Mesodermal cell (in vitro differentiated cells): ENCODE measurements around the gene UHRF1.
"Not testable (repeated sequence)": the region's sequence is repeated elsewhere in the genome, so short reads cannot be mapped to it uniquely, and the experiment has no call there.

Experiments used
- H3K27ac ChIP-seq: 2 replicates; pipeline ENCODE4 v1.7.0; 2013; ENCODE audit warnings: mild to moderate bottlenecking, low read depth, low read length, moderate library complexity; ENCODE audit not compliant: severe bottlenecking
- H3K36me3 ChIP-seq: 2 replicates; pipeline ENCODE4 v1.7.1; 2013; ENCODE audit warnings: mild to moderate bottlenecking, low read length, moderate library complexity; ENCODE audit not compliant: control insufficient read depth, insufficient read depth
- H3K4me1 ChIP-seq: one replicate; pipeline ENCODE4 v1.7.1; 2013; ENCODE audit warnings: mild to moderate bottlenecking, low read length; ENCODE audit not compliant: insufficient read depth, control insufficient read depth, poor library complexity, severe bottlenecking
- H3K4me3 ChIP-seq: 2 replicates; pipeline ENCODE4 v1.7.0; 2013; ENCODE audit warnings: low read length, control low read depth, mild to moderate bottlenecking; ENCODE audit not compliant: insufficient read depth, poor library complexity, severe bottlenecking; ENCODE audit errors: extremely low read depth
- H3K9me3 ChIP-seq: 2 replicates; pipeline ENCODE4 v1.7.1; 2013; ENCODE audit warnings: mild to moderate bottlenecking, low read length, moderate library complexity; ENCODE audit not compliant: control insufficient read depth
- WGBS, 2 experiments: methylation state at CpG; one replicate each; pipeline ENCODE4 v1.1.5; 2013; ENCODE audit warnings: missing lambda C conversion rate in 2 of 2; ENCODE audit not compliant: insufficient coverage in 2 of 2; 5-methylcytosine and 5-hydroxymethylcytosine counted together

UHRF1 gene

DNA sequence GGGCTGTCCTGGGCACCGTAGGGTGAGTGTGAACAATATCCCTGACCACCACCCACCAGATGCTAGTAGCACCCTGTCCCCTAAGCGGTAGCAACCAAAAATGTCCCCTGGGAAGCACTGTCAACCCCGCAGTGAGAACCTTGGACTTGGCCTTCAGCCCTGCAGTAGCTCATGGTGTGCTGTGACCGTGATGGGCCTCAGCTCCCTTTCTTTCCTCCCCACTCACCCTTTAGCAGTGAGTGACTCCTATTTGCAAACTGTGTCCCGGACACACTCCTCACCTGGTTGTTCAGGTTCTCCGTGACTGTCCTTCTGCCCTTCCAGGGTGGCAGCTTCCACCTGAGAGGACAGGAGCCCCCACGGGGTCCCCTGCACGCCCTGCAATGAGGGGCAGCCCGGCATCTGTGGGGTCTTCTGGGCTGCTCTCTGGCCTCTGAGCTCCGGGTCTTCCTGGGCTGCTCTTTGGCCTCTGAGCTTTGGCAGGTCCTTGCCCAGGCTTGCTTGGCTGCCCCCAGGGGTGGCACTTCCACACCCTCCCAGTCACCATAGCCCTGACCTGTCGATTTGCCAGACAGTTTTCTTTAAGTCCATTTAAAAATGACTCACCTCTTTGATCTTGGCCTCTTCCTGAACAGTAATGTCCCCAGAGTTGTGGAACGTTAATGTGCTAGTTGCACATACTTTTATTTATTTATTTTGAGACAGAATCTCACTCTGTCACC, 63.4 kb downstream of the UHRF1 start:
- peaks cover 9% of the 10 kb centered on the region for H3K36me3 ChIP-seq
- no peaks in the 10 kb centered on the region for H3K9me3 ChIP-seq
- no peak overlapping the region for H3K4me3 ChIP-seq
- H3K4me1 ChIP-seq, result peaks cover 57% of the 10 kb centered on the region
- no peak overlapping the region for H3K27ac ChIP-seq
- WGBS, 2 experiments, result 92 to 98% methylated on average over 10 of the region's 12 CpGs

DNA sequence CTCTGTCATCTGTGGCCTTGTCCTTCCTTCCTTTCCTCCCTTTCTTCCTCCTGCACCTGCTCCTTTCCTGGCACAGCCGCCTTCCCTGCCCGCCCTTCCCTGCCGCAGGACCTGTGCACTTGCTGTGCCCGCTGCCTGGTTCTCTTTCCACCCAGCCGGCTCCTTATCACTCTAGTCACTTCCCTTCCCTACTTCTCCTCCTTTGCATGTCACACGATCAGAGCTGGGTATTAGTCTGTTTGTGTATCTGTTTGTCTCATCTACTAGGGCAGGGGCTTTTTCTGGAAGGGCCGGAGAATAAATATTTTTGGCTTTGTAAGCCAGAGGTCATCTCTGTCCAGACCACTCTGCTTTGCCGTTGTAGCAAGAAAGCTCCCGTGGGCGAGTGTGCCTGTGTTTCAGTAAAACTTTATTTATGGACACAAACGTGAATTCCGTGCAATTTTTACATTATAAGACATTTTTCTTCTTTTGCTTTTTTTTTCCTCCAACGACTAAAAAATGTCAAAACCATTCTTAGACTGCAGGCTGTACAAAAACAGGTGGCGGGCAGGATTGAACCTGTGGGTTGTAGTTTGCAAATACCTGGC, 65.7 kb downstream of the UHRF1 start:
- H3K4me3 ChIP-seq, result no peak overlapping the region
- peaks cover 15% of the 10 kb centered on the region for H3K36me3 ChIP-seq
- WGBS, 2 experiments, result 98 to 99% methylated on average over 9 to 10 of the region's 14 CpGs
- peaks cover 77% of the 10 kb centered on the region for H3K4me1 ChIP-seq
- peak overlapping the region; percentile 59 for H3K27ac ChIP-seq
- no peaks in the 10 kb centered on the region for H3K9me3 ChIP-seq

DNA sequence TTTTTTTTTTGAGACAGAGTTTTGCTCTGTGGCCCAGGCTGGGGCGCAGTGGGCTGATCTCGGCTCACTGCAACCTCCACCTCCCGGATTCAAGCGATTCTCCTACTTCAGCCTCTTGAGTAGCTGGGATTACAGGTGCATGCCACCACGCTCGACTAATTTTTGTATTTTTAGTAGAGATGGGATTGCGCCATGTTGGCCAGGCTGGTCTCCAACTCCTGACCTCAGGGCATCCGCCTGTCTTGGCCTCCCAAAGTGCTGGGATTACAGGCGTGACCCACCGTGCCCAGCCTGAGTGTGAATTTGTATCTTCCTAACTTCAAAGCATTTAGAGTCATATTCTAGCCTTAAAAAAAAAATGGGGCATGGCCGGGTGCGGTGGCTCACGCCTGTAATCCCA, 66.3 kb downstream of the UHRF1 start:
- 89 to 98% methylated on average over 6 to 12 of the region's 13 CpGs for WGBS, 2 experiments
- Histone ChIP-seq H3K36me3 (peaks cover 15% of the 10 kb centered on the region), H3K4me1 (peaks cover 74% of the 10 kb centered on the region)
- H3K27ac ChIP-seq, H3K4me3 ChIP-seq, H3K9me3 ChIP-seq: not testable (repeated sequence)

DNA sequence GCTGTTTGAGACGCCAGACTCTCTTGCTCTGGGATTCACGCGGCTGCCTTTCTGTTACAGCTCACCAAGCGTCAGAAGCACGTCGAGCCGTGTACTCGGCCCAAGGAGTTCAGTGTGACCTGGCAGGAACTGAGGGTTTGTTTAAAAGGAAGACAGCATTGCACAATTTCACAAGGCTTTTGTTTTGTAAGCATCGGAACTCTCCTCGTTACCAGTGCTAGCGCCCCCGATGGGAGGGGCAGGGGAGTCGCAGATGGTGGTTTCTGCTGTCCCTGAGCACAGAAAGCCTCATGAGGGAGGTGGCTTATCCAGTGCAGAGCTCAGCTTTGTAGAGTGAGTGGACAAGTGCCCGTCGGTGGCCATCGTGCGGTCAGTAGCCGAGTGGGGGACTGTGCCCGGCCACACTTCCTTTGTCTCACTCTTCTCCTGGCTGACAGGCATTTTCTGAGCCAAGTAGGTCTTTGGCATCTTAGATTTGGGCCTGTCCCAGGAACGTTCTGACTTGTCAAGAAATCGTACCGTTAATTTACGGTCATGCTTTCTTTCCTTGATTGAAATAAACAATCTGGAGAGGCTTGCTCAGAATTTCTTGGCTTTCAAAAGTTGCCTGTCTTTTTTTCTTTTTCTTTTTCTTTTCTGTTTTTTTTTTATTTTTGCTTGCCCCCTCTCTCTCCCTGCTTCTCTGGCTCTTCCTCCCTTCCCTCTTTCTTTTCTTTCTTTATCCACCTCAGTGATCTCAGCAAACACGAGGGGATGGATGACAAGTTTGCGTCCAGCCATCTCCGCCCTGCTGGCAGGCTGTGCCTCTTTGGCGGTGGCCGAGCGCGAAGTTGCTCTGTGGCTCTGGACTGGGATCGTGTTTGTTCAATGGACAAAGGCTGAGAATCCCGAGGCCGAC, 67.3 kb downstream of the UHRF1 start:
- Histone ChIP-seq H3K4me3 (no peak overlapping the region), H3K36me3 (peaks cover 21% of the 10 kb centered on the region), H3K9me3 (no peaks in the 10 kb centered on the region), H3K27ac (peak overlapping the region; percentile 72), H3K4me1 (peaks cover 65% of the 10 kb centered on the region)
- 89 to 93% methylated on average over 32 to 33 of the region's 33 CpGs for WGBS, 2 experiments

- Histone ChIP-seq H3K4me1 (peaks cover 59% of the 10 kb centered on the region), H3K27ac (peak overlapping the region; percentile 69), H3K36me3 (peaks cover 16% of the 10 kb centered on the region), H3K4me3 (no peak overlapping the region), H3K9me3 (no peaks in the 10 kb centered on the region)
- WGBS, 2 experiments, result 92 to 93% methylated on average over 30 to 31 of the region's 36 CpGs
Measured at GRCh38 chr19:4977299-4978174, 68.2 kb downstream of the UHRF1 start.

DNA sequence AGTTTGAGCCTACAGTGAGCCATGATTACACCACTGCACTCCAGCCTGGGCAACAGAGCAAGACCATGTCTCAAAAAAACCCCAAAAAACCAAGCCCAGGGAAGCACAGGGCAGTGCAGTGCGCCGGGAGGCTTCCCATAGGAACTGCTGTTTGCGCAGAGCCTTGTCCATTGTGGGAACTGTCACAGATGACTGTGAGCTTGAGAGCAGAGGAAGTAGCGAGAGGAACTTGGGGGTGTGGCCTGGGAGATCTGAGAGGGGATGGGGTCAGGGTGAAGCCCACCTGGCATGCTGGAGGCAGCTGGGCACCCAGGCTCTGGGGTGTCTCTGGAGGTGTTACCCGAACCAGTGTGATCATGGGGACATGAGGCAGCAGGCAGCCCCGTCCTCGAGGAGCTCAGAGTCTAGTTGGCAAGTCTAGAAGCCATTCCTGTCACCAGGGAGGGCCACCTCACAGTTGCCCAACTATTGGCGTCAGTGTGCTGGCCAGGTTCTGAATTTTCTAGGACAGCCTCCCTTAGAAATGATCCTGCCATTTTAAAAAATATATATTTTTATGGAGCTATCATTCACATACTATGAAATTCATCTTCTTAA, 70.0 kb downstream of the UHRF1 start:
- Histone ChIP-seq H3K27ac (no peak overlapping the region), H3K4me3 (no peak overlapping the region), H3K36me3 (peaks cover 16% of the 10 kb centered on the region), H3K4me1 (peaks cover 56% of the 10 kb centered on the region), H3K9me3 (no peaks in the 10 kb centered on the region)
- WGBS, 2 experiments, result 94 to 95% methylated on average over 6 to 7 of the region's 8 CpGs

- peaks cover 16% of the 10 kb centered on the region for H3K36me3 ChIP-seq
- H3K27ac ChIP-seq, result no peak overlapping the region
- H3K9me3 ChIP-seq, result no peaks in the 10 kb centered on the region
- no peak overlapping the region for H3K4me3 ChIP-seq
- WGBS, 2 experiments, result 83 to 100% methylated on average over 1 of the region's 3 CpGs
- peaks cover 49% of the 10 kb centered on the region for H3K4me1 ChIP-seq
Measured at GRCh38 chr19:4980067-4980466, 70.8 kb downstream of the UHRF1 start.

DNA sequence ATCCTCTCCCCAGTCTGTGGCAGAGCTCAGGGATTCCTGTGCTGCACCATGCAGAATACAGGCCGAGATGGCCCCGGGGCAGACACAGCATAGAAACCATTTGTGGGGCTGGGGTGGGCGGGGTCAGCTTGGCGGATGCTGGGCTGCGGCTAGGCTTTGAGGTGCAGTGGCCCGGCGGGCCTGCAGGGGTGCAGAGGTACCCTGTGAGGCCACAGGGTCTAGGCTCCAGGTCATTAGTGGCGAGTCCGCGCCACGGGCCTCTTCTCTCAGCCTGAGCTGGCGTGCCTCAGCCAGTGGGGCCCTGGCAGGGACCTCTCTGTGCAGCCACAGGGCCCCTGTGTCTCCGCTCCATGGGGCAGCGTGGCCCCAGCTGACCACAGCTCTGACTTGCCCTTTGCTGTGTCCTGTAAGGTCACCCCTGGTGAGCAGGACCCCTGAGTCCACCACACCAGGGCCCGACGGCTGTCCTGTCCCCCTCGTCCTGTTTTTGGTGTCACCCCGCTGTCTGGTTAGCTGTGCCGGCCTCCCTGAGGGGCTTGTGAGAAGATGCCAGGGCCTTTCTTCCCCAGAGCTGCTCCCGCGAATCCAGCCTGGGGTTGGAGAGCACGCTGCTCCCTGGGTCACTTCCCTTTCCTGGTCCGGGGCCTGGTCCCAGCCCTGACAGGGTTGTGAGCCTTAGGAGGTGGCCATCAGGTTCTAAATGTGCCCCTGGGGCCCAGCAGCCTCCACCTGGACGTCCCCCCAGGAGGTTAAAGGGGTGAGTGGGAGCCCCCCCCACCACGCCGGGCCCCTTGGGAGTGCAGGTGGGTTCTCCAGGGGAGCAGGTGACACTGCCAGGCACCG, 71.8 kb downstream of the UHRF1 start:
- 85 to 94% methylated on average over 24 to 27 of the region's 27 CpGs for WGBS, 2 experiments
- Histone ChIP-seq H3K36me3 (peaks cover 16% of the 10 kb centered on the region), H3K9me3 (no peaks in the 10 kb centered on the region), H3K4me3 (no peak overlapping the region), H3K27ac (peak overlapping the region; percentile 16), H3K4me1 (peaks cover 49% of the 10 kb centered on the region)

DNA sequence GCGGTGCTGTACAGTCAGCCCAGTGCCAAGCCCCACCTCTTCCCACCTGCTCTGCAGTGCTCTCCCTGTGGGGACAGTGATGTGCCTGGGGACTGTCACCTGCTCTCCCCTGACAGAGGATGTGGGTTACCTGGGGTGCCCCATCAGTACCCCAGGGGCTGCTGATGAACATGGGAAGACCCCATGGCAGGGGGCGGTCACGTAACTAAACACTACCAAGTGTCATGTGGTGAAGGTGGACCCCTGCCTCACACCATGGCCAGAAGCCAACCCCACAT, 72.3 kb downstream of the UHRF1 start:
- WGBS, 2 experiments, result 100% methylated on average over 1 of the region's 3 CpGs; no CpG with 5 or more reads in 1 of the 2 experiments
- Histone ChIP-seq H3K9me3 (no peaks in the 10 kb centered on the region), H3K36me3 (peaks cover 13% of the 10 kb centered on the region), H3K27ac (no peak overlapping the region), H3K4me3 (no peak overlapping the region), H3K4me1 (peaks cover 50% of the 10 kb centered on the region)
